Skin of body (tissue), 2 donors: Measurements from ENCODE around the gene FLRT1. TPM values are rescaled to one million over a fixed set of nuclear protein-coding genes. Genes with fewer than 3 reads are reported as not detected.

Experiments
- DNase-seq: peaks from one replicate; lab custom pipeline; 2025; lab: John Stamatoyannopoulos, UW
- total RNA-seq: library from RNA; depleted of rRNA; stranded (reverse); fragments of >200 nt; gene quantifications from one replicate; pipeline ENCODE4 v1.2.3, GENCODE V29; 2014

FLRT1 gene, protein sequence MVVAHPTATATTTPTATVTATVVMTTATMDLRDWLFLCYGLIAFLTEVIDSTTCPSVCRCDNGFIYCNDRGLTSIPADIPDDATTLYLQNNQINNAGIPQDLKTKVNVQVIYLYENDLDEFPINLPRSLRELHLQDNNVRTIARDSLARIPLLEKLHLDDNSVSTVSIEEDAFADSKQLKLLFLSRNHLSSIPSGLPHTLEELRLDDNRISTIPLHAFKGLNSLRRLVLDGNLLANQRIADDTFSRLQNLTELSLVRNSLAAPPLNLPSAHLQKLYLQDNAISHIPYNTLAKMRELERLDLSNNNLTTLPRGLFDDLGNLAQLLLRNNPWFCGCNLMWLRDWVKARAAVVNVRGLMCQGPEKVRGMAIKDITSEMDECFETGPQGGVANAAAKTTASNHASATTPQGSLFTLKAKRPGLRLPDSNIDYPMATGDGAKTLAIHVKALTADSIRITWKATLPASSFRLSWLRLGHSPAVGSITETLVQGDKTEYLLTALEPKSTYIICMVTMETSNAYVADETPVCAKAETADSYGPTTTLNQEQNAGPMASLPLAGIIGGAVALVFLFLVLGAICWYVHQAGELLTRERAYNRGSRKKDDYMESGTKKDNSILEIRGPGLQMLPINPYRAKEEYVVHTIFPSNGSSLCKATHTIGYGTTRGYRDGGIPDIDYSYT
- total RNA-seq = 1.6 TPM

DNA sequence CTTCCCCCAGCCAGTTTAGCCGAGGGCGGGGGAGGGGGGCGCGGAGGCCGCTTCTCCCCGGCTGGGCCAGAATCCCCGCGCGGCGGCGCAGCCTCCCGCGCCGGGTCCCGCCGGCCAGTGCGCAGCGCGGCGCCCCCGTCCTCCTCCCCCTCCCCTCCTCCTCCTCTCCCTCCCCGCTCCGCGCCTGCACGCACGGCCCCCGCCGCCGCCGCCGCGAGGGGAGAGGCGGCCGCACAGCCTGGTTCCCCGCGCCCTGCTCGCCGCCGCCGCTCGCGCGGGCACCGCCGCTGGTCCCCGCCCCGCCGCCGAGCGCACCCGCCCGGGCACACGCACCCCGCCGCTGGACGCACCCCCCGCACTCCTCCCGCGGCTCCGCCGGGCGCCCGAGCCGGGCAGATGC, at the start of gene FLRT1:
Gene FLRT1 (plus strand): TSS at position 356 of the 400 bp plus-strand sequence. CDS start 80,337 bp downstream, outside the sequence.
- DNase-seq = no peak

DNA sequence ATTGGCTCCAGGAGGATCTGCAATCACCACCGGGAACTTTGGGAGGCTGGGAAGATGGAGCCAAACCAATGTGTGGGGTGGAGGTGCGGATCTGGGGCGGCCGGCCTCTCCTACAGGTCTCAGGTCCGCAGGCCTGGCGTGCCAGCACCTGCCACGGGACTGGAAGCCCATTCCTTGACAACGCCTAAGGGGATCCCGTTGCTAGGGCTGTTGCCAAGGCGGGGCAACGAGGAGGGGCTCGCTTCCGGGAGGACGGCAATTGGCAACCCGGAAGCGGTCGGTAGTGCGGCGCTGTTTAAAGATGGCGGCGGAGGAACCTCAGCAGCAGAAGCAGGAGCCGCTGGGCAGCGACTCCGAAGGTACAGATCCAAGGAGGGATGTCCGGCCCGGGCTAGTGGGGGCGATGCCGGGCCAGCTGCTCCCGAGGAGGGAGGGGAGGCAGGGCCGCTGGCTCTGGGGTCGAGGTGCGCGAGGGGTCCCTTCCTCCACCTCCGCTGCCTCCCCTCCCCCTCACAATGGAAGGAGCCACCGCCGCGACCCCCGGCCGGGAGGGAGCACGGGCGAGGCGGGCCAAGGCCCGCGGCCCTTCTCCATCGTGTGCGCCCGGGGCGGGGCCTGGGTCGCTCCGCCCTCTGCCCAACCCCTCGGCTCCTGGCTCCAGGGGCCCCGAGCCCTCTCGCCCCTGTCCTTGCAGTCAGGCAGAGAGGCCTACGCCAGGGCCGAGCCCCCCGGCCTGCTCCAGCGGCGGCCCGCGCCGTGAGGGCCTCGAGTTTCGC, 49.4 kb upstream of the FLRT1 start, which contains the start of gene OTUB1:
Gene OTUB1 (plus strand): TSS at position 283 of the 776 bp plus-strand sequence. CDS start 19 bp downstream, at position 302.
- peak; percentile 85 for DNase-seq

DNA sequence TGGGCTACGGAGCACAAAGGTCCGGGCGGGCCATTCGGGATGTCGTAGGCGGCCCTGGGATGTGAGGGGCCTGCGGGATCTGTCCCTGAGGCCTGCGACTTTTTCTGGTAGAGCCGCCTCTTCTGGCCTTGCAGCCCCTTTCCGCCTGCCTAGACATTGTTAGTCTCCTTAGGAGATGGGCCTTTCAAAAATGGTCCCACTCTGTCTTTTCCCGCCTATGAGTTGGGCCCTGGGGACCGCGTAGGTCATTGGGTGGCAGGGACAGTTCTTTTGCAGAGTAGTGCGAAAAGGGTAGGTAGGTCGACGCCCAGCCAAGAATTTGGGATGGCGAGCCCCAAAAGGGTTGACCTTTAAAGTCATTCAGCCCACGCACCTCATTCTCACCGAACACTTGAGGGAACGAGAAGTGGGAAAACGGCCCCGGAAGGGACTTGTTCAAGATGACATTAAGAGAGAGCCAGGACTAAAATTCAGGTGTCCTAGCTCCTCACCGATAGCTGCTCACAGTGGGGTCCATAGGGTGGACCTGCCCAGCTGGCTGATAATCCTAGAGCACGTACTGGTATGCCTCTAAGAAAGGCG, 48.7 kb upstream of the FLRT1 start:
- DNase-seq = no peak

DNA sequence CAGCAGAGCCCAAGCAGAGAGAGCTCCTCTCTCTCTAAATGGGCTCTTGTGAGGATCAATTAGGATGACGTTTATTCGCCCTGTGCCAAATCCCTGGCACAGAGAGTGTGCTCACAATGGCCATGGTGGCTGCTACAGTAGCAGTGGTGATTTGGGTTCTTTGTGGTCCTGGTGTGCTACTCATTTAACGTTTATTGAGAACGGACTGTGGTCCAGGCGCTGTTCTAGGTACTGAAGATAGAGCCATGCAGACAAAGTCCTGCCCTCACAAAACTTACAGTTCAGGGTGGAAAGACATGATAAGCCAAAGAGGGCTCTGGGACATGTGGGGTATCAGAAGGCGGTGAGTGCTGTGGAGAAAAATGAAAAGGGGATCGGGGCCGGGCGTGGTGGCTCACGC, 44.2 kb upstream of the FLRT1 start:
- no peak for DNase-seq

DNA sequence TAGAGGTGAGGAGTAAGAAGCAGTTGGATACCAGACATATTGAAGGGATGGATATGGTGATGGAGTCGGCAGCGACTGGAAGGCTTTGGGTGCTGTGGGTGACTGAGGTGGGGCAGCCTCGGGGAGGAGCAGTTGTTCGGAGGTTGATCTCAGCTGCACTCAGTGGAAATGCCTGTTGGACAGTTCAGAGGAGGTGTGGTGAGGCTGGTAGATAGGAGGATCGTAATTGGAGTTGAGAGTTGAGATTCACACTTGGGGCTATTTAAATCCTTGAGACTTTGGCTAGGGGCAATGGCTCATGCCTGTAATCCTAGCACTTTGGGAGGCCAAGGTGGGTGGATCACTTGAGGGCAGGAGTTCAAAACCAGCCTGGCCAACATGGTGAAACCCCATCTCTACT, 42.6 kb upstream of the FLRT1 start:
- DNase-seq = no peak

DNA sequence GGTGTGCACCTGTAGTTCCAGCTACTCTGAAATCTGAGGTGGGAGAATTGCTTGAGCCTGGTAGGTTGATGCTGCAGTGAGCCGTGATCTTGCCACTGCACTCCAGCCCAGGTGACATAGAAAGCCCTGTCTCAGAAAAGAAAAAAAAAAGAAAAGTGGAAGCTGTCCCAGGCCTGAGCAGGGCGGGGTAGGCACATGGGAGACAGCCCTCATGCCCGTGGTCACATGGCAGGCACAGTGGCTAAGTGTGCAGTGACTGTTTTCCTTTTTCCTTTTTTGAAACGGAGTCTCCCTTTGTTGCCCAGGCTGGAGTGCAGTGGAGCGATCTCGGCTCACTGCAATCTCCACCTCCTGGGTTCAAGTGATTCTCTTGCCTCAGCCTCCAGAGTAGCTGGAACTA, 41.7 kb upstream of the FLRT1 start:
- DNase-seq = no peak

DNA sequence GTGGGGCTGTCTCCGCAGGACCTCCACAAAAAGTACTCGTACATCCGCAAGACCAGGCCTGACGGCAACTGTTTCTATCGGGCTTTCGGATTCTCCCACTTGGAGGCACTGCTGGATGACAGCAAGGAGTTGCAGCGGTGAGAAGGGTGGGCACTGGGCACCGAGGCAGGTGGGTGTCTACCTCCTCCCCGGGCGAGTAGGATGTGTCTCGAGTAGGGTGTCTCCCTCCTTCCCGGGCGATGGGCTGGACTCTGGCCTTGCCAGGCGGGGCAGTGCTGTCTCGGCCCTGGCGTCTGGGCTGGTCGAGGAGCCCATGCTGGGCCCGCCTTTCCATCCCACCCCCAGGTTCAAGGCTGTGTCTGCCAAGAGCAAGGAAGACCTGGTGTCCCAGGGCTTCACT, 39.2 kb upstream of the FLRT1 start:
- DNase-seq = no peak

DNA sequence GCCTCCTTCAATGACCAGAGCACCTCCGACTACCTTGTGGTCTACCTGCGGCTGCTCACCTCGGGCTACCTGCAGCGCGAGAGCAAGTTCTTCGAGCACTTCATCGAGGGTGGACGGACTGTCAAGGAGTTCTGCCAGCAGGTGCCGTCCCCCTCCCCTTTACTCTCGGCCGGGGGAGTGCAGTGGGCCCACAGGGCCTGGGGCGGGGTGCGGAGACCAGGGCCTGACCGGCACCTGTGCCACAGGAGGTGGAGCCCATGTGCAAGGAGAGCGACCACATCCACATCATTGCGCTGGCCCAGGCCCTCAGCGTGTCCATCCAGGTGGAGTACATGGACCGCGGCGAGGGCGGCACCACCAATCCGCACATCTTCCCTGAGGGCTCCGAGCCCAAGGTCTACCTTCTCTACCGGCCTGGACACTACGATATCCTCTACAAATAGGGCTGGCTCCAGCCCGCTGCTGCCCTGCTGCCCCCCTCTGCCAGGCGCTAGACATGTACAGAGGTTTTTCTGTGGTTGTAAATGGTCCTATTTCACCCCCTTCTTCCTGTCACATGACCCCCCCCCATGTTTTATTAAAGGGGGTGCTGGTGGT, 38.5 kb upstream of the FLRT1 start:
- DNase-seq = no peak

DNA sequence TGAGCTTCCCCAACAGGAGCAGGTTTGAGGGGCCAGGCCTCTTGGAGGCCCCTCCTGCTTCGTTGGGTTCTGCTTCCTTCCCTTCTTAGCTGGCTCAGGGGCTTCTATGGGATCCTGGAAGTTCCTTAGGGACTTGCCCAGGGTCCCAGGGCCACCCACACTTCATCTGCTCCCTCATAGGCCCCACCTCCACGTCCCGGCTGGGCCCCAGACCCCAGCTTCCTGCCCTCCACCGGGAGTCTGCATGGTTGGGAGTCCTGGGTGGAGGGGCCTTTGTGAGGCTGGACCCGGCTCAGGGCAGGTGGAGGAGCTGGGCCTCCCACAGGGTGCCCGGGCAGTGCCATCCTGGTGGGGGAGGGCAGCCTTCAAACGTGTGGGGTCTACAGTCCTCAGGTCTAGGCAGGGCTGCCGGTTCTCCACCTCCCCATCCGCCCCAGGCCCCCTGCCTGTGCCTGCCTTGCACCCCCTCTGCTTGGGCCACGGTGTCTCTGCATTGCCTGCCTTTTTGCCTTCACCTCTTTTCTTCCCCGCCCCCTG, 37.9 kb upstream of the FLRT1 start:
- DNase-seq = no peak

DNA sequence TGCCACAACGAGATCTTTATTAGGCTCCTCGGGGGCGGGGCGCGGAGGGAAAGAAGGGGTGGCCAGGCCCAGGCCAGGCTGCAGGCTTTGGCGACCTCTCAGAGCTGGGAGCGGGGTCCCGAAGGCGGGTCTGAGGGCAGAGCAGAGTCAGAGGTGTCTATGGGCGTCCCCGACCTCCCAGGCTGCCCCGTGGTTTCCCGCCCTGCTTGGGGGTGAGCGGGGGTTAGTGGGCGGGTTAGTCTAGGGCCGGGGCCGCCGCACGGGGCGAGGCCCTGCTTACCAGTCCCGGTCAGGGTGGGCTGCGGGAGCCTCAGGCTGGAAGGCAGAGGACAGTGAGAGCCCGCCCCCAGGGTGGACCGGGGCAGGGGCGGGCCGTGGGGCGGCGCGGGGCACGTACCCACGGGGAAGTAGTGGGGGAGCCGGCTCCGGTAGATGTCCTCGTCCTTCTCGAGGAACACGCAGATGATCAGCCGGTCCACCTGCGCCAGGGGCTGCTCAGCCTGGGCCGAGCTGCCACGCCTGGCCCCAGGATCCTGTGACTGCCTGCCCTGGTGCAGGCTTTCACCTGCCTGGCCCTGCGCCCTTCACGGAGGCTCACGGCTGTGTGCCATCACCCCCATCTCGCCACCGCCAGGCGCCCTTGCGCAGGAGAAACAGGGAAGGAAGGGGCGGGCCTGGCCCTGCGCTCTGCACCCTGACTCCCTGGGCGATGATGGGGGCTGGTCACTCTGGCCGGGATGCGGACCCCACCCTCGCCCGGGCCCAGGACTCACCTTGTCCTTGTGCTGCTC, 37.0 kb upstream of the FLRT1 start:
- DNase-seq = no peak

DNA sequence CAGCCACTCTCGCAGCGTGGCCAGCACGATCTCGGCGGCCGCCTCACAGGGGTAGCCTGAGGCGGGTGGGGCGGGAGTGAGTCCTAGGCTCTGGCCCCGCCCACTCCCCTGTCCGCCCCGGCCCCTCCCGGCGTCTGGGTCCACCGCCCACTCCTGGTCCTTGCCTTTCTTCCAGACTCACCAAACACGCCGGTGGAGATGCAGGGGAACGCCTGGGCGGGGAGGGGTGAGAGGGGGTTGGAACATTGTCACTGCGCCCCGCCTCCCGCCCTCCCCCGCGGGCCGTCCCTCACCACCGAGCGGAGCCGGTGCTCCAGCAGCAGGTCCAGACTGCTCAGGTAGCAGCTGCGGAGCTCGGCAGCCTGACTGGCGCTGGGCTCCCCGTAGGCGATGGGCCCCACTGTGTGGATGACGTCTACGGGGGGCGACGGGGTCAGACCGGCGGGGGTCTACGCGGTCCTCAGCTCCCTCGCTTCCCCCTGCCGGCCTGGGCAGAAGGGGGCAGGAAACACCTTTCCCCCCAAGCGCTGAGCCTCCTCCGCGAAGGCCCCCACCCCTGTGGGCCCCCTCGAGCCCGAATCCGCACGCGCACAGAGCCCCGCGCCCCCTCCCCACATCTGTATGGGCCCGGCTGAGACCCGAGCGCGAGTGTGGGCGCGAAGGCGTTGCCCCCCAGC, 36.2 kb upstream of the FLRT1 start:
- DNase-seq = peak; percentile 28

DNA sequence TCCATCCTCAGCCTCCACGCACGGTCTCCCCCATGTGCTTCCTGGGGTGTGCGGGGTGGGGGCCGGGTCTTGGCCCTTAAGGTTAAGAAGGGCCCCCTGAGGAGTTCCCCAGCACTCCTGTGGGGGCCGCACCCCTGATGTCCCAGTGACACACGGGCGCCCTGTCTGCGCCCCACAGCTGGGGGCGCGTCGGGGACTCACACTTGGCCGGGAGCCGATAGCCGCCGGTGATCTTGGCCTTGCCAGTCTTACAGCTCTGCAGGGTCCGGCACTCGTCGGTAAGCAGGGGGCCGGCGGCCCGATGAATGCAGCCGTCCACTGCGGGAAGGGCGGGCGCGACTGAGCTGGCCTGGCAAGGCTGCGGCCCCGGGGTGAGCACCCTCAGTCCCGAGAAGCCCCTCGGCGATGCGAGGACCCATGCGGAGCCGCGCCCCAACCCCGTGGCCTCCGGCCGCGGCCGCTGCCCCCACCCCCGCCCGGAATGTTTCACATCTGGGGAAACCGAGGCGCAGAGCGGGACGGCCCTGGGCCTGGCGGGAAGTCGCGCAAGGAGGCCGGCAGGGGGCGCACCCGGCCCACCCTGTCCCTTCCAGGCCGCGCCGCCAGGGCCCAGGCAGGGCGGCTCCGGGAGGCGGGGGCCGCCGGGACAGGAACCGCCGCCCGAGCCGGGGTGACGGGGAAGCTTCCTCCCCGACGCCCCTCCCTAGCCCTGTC, 35.5 kb upstream of the FLRT1 start:
- peak; percentile 55 for DNase-seq

DNA sequence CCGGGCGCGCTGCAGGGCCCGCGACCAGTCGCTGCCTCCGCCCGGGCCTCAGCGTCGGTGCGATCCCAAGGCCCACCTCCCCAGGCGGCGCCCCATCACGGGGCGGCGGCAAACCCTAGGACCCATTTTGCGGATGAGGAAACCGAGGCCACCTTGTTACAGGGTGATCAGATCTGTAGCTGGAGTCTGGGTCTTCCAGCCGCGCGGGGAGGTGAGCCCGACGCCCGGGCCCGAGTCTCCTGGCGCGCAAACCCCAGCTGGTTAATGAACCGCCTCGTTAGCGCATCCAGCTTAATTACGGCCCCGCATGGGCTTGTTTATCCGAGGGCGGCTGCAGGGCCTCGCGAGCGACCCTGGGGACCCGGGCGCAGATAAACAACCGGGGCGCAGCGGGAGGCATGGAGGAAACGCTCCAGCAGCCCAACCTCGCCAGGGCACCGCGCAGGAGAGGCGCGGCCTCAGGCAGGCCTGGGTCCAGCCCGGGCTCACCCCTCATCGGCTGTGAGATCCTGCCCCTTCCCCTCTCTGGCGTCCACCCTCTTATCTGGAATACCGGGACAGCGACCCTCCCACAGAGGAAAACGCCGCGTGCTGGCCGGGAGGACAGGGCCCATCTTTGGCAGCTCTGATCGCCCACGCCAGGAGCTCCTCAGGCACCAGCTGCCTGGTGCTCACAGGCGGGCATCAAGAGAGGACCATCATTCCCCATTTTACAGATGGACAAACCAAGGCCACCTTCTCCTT, 34.8 kb upstream of the FLRT1 start:
- DNase-seq = no peak

DNA sequence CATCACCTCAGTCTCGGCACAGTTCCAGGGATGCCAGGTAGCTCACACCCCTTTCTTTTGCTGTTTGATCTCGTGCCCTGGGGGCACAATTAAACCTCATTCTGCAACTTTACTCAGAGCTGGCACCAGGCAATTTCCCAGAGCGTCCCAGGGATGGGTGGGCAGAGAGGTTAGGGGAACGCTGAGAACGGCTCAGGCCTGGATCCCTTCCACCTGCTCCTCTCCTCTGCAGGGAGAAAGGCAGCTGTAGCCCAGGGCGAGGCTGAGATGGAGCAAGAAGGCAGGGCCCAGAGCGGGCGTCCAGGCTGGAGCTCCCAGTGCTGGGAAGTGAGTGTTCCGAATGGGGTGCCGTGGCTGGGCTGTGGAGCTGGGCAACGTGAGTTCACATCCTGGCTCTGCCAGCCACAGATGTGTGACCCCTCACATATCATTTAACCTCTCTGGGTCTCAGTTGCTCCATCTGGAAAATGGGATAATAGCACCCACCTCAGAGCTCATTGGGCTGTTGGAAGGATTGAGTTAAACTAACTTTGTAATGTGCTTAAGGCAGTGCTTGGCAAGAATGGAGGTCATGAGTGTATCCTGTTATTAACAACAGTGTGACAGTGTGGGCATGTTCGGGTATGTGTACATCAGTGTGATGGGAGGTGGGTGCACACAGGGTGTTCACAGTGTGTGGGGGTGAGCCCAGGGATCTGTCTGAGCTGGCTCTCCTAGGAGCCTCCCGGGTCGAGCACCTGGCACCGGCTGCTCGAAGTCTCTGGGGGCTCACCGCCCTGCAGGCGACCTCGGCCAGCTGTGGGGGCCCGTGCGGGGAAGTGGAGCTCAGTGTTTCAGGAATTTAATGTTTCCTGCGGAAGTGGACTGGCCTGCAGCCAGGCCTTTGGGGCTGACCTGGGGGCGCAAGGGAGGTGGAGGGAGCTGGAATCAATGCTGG, 34.0 kb upstream of the FLRT1 start:
- peak; percentile 58 for DNase-seq

DNA sequence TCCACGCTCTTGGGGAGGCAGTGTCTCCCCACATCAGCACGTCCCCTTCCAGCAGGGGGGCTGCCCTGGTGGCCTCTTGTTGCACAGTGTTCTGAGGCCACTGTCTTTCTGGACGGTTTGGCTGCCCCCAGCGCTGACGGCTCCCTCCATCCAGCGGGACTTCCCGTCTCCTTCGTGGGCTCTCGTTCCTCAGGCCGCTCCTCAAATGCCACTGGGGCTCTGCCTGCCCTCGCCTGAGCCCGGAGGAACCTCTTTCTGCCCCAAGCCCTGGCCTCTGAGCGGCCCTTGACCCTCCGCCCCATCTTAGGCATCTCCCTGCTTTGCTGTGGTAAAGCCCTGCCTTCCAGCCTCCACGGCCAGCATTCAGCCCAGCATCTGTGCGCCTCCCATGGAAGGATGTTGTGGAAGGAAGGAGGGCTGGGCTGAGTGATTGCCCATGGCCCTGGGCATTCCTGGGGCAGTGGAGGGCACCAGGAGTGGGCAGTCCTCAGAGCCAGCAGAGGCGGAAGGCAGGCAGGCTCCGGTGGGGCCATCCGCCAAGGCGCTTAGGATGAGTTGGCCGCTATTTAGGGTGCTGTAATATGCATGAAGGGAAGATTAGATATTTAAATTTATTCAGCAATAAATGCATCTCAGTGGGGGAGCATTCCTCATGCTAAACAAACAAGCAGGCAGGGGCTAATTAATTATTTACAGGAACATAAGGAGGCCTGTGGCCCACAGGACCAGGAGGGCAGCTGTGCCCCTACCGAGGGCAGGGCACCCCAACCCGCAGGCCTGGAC, 31.7 kb upstream of the FLRT1 start:
- DNase-seq = no peak

DNA sequence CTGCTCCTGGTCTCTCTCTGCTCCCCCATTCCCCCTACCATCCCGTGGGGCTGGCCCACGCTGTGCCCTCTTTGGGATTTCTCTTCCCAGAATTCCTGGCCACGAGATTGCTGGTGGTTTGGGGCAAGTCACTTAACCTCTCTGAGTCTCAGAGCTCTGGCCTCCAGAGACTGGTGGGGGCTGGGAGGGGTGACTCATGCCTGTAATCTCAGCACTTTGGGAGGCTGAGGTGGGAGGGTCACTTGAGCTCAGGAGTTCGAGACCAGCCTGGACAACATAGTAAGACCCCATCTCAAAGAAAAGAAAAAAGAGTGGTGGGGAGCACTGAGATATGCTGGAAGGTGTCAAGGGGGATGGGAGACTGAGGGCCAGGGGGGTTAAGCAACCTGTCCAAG, 31.1 kb upstream of the FLRT1 start:
- no peak for DNase-seq
